ENCODE data around the gene TMEM97. TPM values are rescaled to one million over a fixed set of nuclear protein-coding genes. Genes with fewer than 3 reads are reported as not detected.

The TMEM97 gene
- polyA plus RNA-seq, 3 donors: 1.3 to 1.5 (median 1.4) TPM

- Histone ChIP-seq H3K4me2 (replicated peaks; ENCODE audit: extremely low read depth, low read length, poor library complexity, severe bottlenecking) (peak within 1 kb of the TSS; percentile 96), H3K9me3 (replicated peaks in 1 of 2; ENCODE audit: control insufficient read depth in 1 of 2, insufficient read depth in 1 of 2, low read length in 2 of 2) (no peaks in the 10 kb centered on the region), H3K27me3 (ENCODE audit: control insufficient read depth in 2 of 2, insufficient read depth in 2 of 2, low read length in 2 of 2) (no peaks in the 10 kb centered on the region), H3K4me1 (ENCODE audit: control insufficient read depth in 1 of 2, insufficient read depth in 2 of 2, low read length in 2 of 2) (peaks cover 31 to 36% of the 10 kb centered on the region in 2 donors), H2AFZ (ENCODE audit: insufficient read depth, low read depth, low read length, poor library complexity, severe bottlenecking) (peak within 1 kb of the TSS; percentile 94), H3K27ac (ENCODE audit: low read depth in 1 of 2, low read length in 2 of 2) (peak within 1 kb of the TSS; percentile 57 to 96), H3K79me2 (ENCODE audit: insufficient read depth, low read length) (peaks cover 71% of the 10 kb centered on the region), H3K4me3 (replicated peaks in 1 of 3; ENCODE audit: low read depth in 2 of 3, low read length in 3 of 3) (peak within 1 kb of the TSS; percentile 62 to 93 (median 76)), H4K20me1 (ENCODE audit: insufficient read depth, low read length) (peaks cover 13% of the 10 kb centered on the region), H3K36me3 (replicated peaks in 1 of 2; ENCODE audit: control insufficient read depth in 1 of 2, insufficient read depth in 2 of 2, low read length in 2 of 2) (peaks cover 20 to 31% of the 10 kb centered on the region in 2 donors), H3K9ac (ENCODE audit: insufficient read depth, low read length, poor library complexity, severe bottlenecking) (peak within 1 kb of the TSS; percentile 83)
- peaks cover 0 to 1% (median 0%) of the 10 kb centered on the region in 3 donors for H3K27me3 Mint-ChIP-seq (ENCODE audit: low read depth in 3 of 3)
- peak within 1 kb of the TSS; percentile 93 to 96 for H3K4me3 Mint-ChIP-seq
- H3K4me1 Mint-ChIP-seq: peaks cover 40% of the 10 kb centered on the region
- no peak for TF ChIP-seq CTCF (IDR thresholded peaks at IDR 0.05)
- no peaks in the 10 kb centered on the region for H3K9me3 Mint-ChIP-seq
- intact Hi-C loops (cut with micrococcal nuclease): loop anchor here (1.0 to 10.0 kb wide), 5 partner anchors 15 to 617 kb away; partner anchors contain the start of genes POLDIP2 (in 2 of the 2), ALDOC (in 1 of the 2), NLK (in 1 of the 2) and PHF12 (in 1 of the 2)
- under 1% methylated on average over 62 of the region's 62 CpGs for WGBS (ENCODE audit: insufficient coverage)
- peak; percentile 99 to 100 (median 99) for DNase-seq
- peak within 1 kb of the TSS; percentile 92 to 98 (median 96) for H3K27ac Mint-ChIP-seq
- peaks cover 34 to 35% of the 10 kb centered on the region in 2 donors for H3K36me3 Mint-ChIP-seq
Observed at GRCh38 chr17:28335201-28335958, 16.4 kb downstream of the TMEM97 start, which contains the start of the genes IFT20 and TNFAIP1. Gene IFT20, minus strand, starts transcription at chr17:28335472. Its CDS starts 3,487 bp downstream, at chr17:28331985. Gene TNFAIP1, plus strand, starts transcription at chr17:28335761. Its CDS starts 3,761 bp downstream, at chr17:28339522.

Measured in CD14-positive monocyte (primary cell).